NCI-H2029 treated with DMSO at 0.1 percent for 48 hours (cell line): ENCODE measurements around the gene CMTM8.
A peak's percentile ranks its signal among the peaks of the same experiment; 100 is the strongest.

ENCODE experiments used
- DNase-seq: peaks from one replicate; lab custom pipeline; 2025; lab: John Stamatoyannopoulos, UW

CMTM8 gene

DNA sequence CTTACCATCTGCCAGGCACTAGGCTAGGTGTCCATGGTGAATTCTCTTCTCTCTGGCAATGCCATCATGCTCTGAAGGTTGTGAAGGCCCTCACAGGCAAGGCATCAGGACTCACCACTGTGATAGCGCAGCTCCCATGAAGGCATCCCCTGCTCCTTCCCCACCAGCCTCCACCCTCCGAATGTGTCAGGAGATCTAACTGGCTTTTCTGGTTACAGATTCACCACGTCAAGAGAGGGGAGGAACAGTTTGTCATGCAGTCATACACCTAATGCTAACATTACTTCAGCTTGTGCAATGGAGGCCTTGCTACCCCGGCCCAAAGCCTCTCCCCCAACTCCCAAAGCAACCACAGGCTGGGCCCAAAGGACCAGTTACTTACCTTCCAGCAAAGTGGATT is 8.9 kb upstream of the CMTM8 start:
- no peak for DNase-seq

DNA sequence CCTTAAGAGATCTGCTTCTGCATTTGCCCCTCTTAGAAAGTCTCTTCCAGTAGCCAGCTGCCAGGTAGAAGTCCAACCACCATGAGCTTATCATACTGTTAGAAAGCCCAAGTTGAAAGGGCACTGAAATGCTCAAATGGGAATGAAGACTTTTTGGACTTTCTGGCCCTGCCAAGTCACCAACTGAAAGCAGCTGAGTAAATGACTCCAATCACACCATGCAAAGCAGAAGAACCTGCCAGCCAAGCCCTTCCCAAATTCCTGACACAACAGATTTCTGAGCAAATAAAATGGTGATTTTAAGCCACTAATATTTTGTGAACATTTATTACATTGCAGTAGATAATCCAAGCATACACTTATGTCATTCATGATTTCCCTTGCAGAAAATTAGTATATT is 2.1 kb upstream of the CMTM8 start:
- DNase-seq, result no peak

DNA sequence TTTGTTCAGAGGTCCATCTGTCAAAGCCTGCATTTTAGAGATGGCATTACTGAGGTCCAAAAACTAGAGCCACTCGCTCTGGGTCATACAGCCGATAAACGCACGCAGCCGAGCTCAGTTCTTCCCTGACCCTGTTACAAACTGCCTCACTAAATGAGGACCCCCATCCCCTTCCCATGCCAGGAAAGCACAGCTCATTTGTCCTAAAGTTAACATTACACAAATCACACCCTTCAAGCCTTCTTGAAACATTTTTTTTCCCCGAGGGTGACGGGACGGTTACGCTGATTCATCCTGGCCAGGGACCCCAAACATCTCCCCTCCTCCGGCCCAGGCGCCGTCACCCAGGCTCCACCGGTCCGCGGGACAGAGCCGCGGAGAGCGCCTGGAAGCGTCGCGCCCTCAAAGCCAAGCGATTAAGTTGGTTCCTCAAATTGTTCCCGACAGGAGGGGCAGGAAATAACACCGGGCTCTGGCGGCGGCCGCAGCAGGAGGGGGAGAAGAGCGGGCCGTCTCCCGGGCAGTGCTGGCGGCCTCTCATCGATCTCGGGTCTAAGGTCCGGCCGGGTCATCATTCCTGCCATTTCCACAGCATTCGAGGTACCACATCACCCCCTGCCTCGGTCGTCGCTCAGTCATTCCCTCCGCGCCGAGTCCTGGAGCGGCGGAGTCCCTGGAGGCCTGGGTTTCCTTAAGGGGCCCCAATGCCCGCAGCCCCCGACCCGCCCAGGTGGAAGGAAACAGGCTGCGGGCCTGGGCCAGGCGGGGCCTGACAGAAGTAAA is 619 bp upstream of the CMTM8 start:
- no peak for DNase-seq

DNA sequence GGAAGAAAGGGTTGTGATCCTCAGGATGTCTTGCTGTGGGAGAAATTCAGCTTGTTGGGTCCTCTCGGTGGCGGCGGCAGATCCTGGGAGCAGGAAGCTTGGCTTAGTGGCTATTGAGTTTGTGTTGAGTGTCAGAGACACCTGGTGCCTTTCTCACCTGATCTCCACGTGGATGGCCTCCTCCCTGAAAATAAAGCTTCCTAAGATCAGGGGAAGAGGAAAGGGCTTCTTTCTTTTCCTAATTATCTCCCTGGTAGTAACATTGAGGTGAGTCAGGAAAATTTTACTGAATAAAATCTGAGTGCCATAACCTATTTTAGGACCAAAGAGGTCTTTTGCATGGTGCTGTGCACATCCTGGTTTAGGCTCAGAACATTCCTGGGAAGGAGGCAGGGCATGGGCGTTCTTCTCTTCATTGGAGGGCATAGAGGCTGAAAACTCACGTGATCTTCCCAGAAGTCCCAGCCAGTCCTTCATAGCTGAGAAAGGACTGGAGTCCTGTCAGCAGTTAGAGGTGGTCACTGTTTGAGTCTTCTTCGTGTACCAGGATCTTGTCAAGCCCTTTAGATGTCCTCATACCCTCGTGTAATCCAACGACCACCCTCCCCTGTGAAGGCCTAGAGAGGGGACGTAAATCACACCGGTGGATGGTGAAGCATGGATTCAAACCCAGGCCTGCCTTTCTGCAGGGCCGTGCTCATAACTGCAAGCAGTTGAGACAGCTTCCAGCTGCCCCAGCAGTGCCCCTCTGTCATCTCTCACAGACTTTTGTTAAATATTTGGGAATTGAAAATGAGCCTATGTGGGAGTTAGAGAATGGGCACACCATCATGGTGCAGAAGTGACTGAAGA is 1.1 kb downstream of the CMTM8 start:
- peak; percentile 83 for DNase-seq

DNA sequence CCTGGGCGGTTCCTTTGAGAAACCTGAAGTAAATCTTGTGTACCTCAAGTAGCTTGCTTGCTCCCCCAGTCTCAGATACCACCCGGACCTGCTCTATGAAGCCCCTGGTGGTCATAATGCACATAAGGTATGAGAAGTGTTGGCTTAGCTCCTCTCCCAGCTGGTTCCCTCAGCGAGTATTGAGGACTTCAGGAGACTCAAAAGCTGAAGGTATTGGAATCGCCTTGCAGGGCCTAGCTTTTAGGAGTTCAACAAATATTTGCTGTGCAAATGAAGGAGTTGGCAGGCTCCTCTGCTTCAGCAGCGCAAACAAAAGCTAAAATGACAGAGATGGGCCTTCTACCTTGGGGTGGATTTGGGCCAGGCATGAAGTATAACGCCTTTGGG is 1.7 kb downstream of the CMTM8 start:
- peak; percentile 93 for DNase-seq

DNA sequence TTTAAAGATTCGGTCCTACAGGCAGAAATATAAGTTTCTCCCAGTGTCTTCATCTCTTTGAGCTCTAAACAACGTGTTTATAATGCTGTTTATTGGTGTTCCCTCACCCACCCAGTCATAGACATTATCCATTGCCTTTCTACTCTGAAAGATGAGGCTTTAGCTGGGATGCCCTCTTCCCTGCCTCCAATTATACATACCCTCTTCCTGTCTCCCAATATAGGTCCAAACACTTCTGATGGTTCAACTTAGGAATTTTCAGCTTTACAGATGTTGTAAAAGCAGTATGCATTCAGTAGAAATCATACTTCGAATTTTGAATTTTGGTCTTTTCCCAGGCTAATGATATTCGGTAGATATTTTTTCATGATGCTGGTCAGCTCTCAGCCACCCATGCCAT is 2.6 kb downstream of the CMTM8 start:
- no peak for DNase-seq

DNA sequence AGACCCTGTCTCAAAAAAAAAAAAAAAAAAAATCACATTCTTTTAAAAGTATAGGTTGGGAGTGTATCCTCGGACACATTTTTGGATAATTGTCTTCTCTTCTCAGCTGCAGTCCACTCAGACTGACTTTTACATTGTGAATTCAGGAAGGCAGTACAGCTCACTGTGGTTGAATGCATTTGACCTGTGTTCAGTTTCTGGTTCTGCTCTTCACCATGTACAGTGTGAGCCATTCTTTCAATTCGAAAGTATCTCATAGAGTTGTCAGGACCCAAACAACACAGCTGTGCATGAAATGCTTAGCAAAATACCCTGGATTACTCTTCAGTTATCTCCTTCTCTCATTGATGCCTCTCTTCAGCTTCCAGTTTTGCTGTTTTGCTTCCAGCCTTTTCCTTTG is 5.0 kb downstream of the CMTM8 start:
- DNase-seq, result no peak

DNA sequence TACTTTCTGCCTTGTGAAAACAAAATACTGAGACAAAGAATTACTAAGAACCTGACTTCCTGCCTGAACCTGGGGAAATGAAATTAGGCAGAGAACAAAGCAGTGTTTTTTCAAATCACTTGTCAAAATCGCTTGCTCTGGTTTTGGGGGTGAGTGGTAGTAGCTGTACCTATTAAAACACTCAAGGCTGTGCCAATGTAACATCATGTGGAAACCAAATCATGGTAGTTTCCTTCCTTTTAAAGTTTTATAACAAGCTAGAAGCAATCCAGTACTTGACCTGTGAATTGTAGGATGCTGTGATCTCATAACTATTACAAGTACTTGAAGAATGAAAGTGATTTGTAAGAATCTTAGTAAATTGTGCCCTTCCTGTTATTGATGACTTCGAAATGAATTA is 6.7 kb downstream of the CMTM8 start:
- no peak for DNase-seq

DNA sequence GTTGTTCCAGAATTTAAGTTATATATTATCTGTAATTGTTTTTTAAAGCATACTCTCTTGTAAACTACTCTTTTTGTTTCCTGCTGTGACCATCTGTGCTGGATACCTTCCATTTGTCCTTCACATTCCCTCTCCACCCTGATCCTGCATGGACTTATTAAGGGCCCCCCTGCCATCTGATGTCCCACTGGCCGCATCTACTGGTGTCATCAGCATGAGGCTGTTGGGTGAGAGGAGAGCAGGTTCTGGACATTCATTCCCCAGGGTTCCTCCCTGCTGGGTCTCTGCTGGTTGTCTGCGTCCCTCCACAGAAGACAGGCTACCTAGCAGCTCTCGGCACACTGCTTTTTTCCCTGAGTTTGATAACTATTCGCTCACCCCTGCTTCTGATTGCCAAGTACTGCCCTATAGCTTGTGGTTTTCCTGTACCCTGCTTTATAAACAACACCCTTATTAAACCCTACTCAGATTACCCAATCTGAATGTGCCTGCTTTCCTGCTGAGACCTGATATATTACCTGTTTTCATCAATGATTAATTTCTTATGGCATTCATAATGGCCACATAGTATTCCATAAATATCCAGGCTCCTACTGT is 7.7 kb downstream of the CMTM8 start:
- DNase-seq, result no peak

DNA sequence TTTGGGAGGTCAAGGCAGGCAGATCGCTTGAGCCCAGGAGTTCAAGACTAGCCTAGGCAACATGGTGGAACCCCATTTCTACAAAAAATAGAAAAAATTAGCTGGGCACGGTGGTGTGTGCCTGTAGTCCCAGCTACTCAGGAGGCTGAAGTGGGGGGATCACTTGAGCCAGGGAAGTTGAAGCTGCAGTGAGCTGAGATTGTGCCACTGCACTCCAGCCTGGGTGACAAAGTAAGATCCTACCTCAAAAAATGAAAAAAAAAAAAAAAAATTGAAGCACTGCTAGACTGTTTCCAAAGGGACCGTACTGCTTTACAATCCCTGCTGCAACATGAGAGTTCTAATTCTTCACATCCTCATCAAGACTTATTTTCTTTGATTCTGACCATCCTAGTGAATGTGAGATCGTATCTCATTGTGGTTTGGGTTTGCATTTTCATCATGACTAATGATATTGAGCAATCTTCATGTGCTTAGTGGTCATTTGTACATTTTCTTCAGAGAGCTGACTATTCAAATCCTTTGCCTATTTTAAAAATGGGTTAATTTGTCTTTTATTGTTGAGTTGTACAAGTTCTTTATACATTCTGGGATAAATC is 10.8 kb downstream of the CMTM8 start:
- DNase-seq, result no peak

DNA sequence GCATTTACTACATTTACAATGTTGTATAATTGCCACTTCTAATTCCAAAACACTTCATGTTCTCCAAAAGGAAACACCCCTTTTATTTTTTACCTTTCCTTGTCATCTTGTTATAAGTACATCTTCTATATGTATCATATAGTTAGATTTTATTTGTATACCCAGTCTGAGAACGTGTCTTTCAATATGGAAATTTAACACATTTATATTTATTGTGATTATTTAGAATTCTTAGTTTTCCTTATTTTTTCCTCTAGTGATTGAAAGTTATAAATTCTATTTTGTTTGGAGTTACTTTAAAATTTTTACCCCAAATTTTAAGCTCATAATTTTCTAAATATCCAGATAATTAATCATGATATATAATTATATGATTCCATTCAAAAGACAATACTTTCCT is 15.8 kb downstream of the CMTM8 start:
- DNase-seq, result no peak

DNA sequence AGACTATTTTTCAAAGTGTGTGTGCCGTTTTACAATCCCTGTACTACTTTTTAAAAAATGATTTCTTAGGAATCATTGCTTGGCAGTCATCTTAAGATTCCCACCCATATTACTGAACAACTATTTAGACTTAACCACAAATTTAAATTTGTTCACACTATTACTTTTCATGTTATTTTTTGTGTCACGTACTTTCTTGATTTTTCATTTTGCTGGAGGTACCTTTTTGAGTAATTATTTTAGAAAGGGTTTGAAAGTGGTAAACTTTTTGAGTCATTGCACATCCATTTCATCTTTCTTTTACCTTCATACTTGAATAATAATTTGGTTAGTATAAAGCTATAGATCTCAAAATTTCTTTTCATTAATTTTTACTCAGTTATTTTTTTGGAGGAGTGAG is 16.9 kb downstream of the CMTM8 start:
- DNase-seq, result no peak

DNA sequence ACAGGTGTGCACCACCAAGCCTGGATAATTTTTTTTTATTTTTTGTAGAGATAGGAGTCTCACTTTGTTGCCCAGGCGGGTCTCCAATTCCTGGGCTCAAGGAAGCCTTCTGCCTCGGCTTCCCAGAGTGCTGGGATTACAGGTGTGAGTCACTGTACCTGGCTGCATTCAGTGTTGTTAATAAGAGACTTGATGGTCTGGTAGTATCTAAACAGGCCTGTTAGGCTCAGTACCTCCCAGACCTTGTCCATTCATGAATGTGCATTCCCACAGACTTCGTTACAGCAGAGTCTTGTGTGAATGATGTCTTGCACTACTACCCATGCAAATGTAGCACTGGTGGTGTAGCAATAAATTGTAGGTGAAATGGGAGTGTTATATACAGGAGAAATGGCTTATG is 17.7 kb downstream of the CMTM8 start:
- no peak for DNase-seq

DNA sequence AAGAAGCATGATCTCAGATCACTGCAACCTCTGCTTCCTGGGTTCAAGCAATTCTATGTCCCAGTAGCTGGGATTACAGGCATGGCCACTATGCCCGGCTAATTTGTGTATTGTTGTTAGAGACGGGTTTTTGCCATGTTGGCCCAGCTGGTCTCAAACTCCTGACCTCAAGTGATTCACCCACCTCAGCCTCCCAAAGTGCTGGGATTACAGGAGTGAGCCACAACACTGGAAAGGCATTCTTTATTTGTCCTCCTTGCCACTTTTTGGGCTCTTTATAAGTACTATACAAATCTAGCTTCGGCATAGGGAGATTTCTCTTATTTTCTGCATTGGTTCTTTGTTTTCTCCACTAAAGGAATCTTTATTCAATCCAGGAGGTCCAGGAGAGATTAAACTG is 18.6 kb downstream of the CMTM8 start:
- DNase-seq, result no peak

DNA sequence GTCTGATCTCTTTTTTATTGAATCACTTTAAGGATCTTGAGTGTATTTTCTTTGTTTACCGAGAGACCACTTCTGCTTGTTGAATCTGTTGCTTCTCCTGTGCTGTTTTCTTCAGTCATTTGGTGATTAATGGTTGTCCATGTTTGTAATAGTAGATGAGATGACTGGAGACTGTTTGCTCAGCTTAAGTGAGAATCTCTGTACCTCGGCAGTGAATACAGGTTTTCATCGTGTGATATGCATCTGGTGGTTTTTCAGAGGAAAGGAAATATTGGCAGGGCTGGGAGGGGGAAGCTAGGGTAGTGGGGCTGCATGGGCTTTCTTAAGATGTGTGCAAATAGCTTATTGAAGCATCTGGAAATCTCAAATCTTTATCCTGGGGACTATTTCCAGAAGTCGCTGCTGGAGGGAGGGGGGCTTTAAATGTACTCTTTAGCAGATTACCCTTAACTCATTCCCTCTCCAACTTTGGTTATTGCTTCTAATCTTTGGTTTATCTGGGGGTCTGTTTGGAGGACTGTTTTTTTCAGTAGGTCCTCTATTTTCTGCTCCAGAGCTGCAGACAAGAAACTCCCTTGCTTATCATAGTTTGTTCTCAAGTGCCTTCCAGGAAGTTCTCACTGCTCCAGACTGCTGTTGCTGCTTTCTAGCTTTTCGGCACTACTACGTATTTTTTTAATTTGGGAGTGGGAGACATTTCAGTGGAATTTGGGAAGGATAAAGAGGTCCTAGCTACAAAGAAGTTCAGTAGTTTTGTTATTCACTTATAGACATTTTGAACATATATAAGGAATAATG is 19.4 kb downstream of the CMTM8 start:
- peak; percentile 85 for DNase-seq

DNA sequence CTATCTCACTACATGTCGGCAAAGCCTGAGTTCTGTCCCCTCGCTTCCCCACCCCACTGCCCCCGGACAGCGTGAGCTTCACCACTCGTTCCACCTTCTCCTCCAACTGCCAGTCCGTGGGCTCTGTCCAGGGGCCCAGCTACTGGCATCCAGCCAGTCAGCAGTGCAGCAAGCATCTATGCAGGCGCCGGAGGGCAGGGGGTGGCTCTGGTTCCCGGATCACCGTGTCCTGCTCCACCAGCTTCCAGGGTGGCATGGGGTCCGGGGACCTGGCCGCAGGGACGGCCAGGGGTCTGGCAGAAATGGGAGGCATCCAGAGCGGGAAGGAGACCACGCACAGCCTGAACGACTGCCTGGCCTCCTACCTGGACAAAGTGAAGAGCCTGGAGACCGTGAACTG is 20.4 kb downstream of the CMTM8 start:
- no peak for DNase-seq

DNA sequence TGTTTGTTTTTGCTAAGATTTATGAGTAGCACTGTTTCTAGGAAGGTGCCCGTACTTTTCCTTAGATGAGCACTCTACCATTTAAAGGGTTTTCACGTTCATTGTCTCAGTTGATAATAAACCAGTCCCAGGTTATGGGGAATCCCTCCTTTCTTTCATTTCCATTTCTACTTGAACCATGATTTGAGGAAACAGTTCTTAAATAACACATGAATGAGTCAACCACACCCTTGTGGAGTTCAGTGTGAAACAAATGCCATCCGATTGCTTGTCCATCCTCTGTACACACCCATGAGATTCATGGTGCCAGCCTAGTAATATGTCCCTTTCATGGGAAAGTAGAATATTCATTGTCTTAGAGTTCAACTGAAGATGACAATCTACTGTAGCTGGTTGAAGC is 23.1 kb downstream of the CMTM8 start:
- no peak for DNase-seq

DNA sequence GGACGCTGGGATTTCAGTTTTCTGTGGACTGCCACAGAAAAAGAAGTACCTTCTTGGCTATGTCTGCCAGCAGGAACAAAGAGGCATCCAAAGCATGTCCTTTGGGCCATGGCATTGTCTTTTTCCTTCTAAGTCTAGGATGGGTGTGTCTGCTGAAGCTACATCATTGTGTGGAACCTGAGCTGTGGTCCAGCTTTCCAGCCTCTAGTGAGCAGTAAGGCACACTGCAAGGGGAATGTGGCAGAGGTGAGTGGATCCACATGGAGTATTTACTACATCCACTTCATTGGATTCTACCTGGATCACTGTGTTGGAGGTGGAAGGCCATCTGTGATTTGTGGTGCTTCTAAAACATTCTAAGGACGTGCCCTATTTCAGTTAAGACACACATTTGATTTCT is 23.7 kb downstream of the CMTM8 start:
- no peak for DNase-seq

DNA sequence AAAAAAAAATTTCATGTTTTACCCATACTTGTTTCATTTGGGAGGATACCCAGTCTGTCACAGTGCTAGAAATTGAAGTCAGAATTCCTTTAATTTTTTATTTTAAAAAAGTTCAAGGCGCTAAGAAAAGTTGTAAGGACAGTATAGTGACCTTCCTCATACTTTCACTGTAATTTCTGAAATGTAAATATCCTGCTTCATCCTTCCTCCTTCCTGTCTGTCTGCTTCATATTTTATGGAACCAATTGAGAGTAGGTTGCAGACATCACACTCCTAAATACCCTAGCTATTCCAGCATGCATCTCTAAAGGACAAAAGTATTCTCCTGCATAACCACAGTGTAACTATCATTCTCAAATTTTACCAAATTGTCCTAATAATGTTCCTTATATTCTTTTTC is 35.8 kb downstream of the CMTM8 start:
- DNase-seq, result no peak

DNA sequence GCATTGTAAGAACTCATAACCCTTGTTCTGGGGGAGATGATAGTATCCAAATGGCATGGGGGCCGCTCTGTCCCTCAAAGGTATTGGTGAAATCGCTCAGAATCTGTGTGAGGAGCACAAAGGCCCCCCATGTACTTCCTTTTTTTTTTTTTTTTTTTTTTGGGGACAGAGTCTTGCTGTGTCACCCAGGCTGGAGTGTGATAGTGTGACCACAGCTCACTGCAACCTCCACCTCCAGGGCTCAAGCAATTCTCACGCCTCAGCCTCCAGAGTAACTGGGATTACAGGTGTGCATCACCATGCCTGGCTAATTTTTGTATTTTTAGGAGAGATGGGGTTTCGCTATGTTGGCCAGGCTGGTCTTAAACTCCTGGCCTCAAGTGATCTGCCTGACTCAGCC is 37.0 kb downstream of the CMTM8 start:
- no peak for DNase-seq

DNA sequence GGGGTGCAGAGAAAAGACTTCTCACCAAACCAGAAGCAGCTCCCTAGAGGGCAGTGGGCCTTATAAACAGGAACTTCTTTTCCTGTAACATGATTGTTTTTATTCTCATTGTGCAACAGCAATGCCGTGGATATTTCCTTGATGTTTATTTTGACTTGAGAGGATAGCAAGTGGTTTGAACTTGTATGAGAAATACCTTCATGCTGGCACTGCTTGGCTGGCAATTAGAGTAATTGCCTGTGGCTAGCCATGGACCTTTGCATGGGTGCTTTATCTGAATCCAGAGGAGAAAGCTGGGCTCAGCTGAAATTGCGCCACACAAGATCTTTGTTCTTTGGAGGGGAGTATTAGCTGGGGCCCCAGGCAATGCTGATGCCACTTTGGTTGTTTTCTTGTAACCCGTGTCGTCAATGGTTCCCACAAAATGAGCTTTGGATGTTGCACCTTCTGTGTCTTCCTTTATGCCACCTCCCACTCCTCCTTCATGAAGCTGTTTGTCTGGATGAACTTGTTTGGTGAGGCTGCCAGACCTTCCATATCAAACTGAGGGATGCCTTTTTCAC is 37.9 kb downstream of the CMTM8 start:
- no peak for DNase-seq

DNA sequence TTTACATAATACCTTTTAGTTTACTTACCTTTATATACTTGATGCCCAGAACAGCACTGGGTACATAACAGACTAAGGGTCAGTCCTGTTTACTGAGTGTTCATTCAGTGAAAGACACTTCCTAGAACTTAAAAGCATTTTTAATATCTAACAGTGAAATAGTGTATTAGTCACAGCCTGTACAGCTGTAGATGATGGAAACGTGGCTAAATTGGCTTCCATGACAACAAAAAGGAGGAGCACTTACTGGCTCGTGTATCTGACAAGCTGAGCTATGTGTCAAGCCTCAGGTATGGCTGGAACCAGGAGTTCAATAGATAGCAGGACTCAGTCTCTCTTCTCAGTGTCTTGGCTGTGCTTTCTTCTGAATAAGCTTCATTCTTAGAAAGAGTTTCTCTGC is 40.2 kb downstream of the CMTM8 start:
- no peak for DNase-seq
